Measurements from ENCODE around the gene QSOX2.
"Not testable (repeated sequence)": the region's sequence is repeated elsewhere in the genome, so short reads cannot be mapped to it uniquely, and the experiment has no call there.

Gene QSOX2

GRCh38 chr9:136274786-136275654, 29.4 kb upstream of the QSOX2 start:
- no peak overlapping the region for H3K9ac ChIP-seq (ENCODE audit: low read depth in 1 of 2, low read length in 2 of 2)
- H3K27ac ChIP-seq (ENCODE audit: low read depth in 2 of 2, low read length in 2 of 2) = no peak overlapping the region
- no peaks in the 10 kb centered on the region for H3K36me3 ChIP-seq (ENCODE audit: control insufficient read depth in 2 of 2, insufficient read depth in 2 of 2, low read length in 2 of 2)
- no peaks in the 10 kb centered on the region for H3K4me1 ChIP-seq (ENCODE audit: control insufficient read depth in 2 of 2, insufficient read depth in 2 of 2, low read length in 2 of 2)
- H3K9me3 ChIP-seq (ENCODE audit: control insufficient read depth in 2 of 2, low read length in 2 of 2) = no peaks in the 10 kb centered on the region
- no peaks in the 10 kb centered on the region for H3K27me3 ChIP-seq (ENCODE audit: control insufficient read depth in 2 of 2, insufficient read depth in 2 of 2, low read length in 2 of 2)
- no peak overlapping the region for H3K4me3 ChIP-seq (ENCODE audit: low read length in 2 of 2)

DNA sequence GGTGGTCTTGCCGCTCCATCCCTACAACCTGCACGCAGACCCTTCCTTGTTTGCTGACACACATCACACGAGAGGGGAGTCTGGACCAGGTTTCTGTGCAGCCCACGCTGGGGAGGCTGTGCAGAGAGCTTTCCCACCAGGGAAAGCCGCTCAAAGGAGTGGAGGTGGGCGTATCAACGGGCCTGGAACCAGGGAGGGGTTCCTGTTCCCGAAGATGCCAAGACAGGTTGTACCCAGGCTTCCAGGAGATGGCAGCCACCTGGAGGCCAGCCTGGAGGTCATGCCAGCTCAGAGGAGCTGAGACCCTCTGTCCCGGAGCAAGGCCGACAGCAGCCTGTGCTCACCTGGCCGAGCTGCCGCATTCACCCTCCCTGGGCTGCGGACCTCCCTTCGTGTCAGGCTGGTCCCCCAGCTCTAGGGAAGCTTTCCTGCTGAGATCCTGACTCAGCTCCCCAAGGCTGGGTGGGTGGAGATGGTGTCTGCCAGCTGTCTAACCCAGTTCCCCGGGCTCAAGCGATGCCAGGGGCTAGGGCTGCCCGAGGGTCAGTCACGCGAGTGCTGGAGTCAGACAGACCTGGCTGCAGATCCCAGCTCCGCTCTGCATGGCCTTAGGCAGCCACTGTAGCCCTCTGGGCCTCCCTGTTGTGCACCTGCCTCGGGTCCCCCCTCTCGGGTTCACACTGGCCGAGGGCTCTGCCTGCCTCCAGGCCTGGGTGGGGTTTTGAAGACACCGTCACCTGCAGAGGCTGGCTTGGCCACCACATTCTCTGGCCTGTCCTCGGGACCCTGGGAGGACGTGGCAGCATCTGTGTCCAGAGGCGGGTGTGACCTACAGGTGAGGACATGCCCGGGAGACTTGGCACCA, 28.5 kb upstream of the QSOX2 start:
- Histone ChIP-seq H3K27ac (ENCODE audit: low read depth in 2 of 2, low read length in 2 of 2) (no peak overlapping the region), H3K9ac (ENCODE audit: low read depth in 1 of 2, low read length in 2 of 2) (no peak overlapping the region), H3K9me3 (ENCODE audit: control insufficient read depth in 2 of 2, low read length in 2 of 2) (no peaks in the 10 kb centered on the region), H3K4me3 (ENCODE audit: low read length in 2 of 2) (no peak overlapping the region), H3K27me3 (ENCODE audit: control insufficient read depth in 2 of 2, insufficient read depth in 2 of 2, low read length in 2 of 2) (peaks cover 0 to 2% of the 10 kb centered on the region in 2 donors), H3K36me3 (ENCODE audit: control insufficient read depth in 2 of 2, insufficient read depth in 2 of 2, low read length in 2 of 2) (no peaks in the 10 kb centered on the region), H3K4me1 (ENCODE audit: control insufficient read depth in 2 of 2, insufficient read depth in 2 of 2, low read length in 2 of 2) (no peaks in the 10 kb centered on the region)

- Histone ChIP-seq H3K9me3 (ENCODE audit: control insufficient read depth in 2 of 2, low read length in 2 of 2) (no peaks in the 10 kb centered on the region), H3K9ac (ENCODE audit: low read depth in 1 of 2, low read length in 2 of 2) (no peak overlapping the region), H3K4me1 (ENCODE audit: control insufficient read depth in 2 of 2, insufficient read depth in 2 of 2, low read length in 2 of 2) (no peaks in the 10 kb centered on the region), H3K27me3 (ENCODE audit: control insufficient read depth in 2 of 2, insufficient read depth in 2 of 2, low read length in 2 of 2) (peaks cover 5 to 7% of the 10 kb centered on the region in 2 donors), H3K4me3 (ENCODE audit: low read length in 2 of 2) (no peak overlapping the region), H3K27ac (ENCODE audit: low read depth in 2 of 2, low read length in 2 of 2) (no peak overlapping the region), H3K36me3 (ENCODE audit: control insufficient read depth in 2 of 2, insufficient read depth in 2 of 2, low read length in 2 of 2) (no peaks in the 10 kb centered on the region)
Measured at GRCh38 chr9:136273244-136273865, 27.7 kb upstream of the QSOX2 start.

DNA sequence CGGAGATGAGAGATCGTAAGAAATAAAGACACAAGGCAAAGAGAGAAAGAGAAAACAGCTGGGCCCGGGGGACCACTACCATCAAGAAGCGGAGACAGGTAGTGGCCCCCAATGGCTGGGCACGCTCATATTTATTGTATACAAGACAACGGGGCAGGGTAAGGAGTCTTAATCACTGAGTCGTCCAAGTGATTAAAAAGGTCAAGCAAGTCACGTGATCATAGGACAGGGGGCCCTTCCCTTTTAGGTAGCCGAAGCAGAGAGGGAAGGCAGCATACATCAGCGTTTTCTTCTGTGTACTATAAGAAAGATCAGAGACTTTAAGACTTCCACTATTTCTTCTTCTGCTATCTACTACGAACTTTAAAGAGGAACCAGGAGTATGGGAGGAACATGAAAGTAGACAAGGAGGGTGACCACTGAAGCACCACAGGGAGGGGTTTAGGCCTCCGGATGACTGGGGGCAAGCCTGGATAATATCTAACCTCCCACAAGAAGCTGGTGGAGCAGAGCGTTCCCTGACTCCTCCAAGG, 24.6 kb upstream of the QSOX2 start:
- no peak overlapping the region for H3K9ac ChIP-seq (ENCODE audit: low read depth in 1 of 2, low read length in 2 of 2)
- H3K27me3 ChIP-seq (ENCODE audit: control insufficient read depth in 2 of 2, insufficient read depth in 2 of 2, low read length in 2 of 2) = peaks cover 6 to 7% of the 10 kb centered on the region in 2 donors
- H3K4me1 ChIP-seq (ENCODE audit: control insufficient read depth in 2 of 2, insufficient read depth in 2 of 2, low read length in 2 of 2) = peaks cover 0 to 3% of the 10 kb centered on the region in 2 donors
- no peak overlapping the region for H3K4me3 ChIP-seq (ENCODE audit: low read length in 2 of 2)
- H3K27ac ChIP-seq (ENCODE audit: low read depth in 2 of 2, low read length in 2 of 2) = no peak overlapping the region
- H3K9me3 ChIP-seq (ENCODE audit: control insufficient read depth in 2 of 2, low read length in 2 of 2) = no peaks in the 10 kb centered on the region
- no peaks in the 10 kb centered on the region for H3K36me3 ChIP-seq (ENCODE audit: control insufficient read depth in 2 of 2, insufficient read depth in 2 of 2, low read length in 2 of 2)

DNA sequence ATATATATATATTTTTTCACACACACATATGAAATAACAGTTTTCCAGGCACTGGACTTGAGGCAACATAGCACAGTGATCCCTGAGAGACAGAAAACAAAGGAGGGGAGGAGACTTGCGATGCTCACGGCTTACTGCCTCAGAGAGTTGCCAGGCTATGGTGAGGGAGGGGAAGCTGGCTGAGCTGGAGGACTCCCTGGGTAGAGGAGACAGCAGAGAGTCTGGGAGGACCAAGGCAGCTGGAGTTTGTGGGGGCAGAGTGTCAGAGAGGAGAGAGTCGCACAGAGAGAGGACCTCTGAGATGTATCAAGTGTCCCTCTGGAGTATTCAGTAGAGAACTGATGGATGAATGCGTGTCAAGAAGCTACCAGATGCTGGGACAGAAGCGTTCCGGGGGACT, 23.1 kb upstream of the QSOX2 start:
- Histone ChIP-seq H3K36me3 (ENCODE audit: control insufficient read depth in 2 of 2, insufficient read depth in 2 of 2, low read length in 2 of 2) (no peaks in the 10 kb centered on the region), H3K9me3 (ENCODE audit: control insufficient read depth in 2 of 2, low read length in 2 of 2) (no peaks in the 10 kb centered on the region), H3K9ac (ENCODE audit: low read depth in 1 of 2, low read length in 2 of 2) (no peak overlapping the region), H3K4me3 (ENCODE audit: low read length in 2 of 2) (no peak overlapping the region), H3K27ac (ENCODE audit: low read depth in 2 of 2, low read length in 2 of 2) (no peak overlapping the region), H3K4me1 (ENCODE audit: control insufficient read depth in 2 of 2, insufficient read depth in 2 of 2, low read length in 2 of 2) (peaks cover 0 to 3% of the 10 kb centered on the region in 2 donors), H3K27me3 (ENCODE audit: control insufficient read depth in 2 of 2, insufficient read depth in 2 of 2, low read length in 2 of 2) (peaks cover 7 to 14% of the 10 kb centered on the region in 2 donors)

DNA sequence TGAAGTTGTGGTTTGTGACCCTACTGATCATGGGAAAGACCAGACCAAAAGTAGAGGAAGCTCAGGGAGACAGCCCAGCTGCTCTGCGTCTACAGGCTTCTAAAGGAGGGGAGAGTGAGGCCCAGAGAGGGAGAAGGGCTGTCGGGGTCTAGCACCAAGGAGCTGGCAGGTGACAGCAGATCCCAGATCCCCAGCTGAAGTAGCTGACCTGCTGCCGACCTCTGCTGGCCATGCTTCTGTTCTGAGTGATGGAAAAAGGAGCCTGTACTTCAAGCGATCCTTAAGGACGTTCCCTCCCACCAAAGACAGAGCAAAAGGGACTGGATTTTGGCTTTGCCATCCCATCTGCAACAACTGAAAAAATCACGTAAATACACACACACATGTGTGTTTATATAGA, 22.7 kb upstream of the QSOX2 start:
- H3K36me3 ChIP-seq (ENCODE audit: control insufficient read depth in 2 of 2, insufficient read depth in 2 of 2, low read length in 2 of 2) = no peaks in the 10 kb centered on the region
- H3K4me3 ChIP-seq (ENCODE audit: low read length in 2 of 2) = no peak overlapping the region
- H3K9ac ChIP-seq (ENCODE audit: low read depth in 1 of 2, low read length in 2 of 2) = no peak overlapping the region
- H3K4me1 ChIP-seq (ENCODE audit: control insufficient read depth in 2 of 2, insufficient read depth in 2 of 2, low read length in 2 of 2) = peaks cover 0 to 3% of the 10 kb centered on the region in 2 donors
- H3K9me3 ChIP-seq (ENCODE audit: control insufficient read depth in 2 of 2, low read length in 2 of 2) = no peaks in the 10 kb centered on the region
- peaks cover 7 to 14% of the 10 kb centered on the region in 2 donors for H3K27me3 ChIP-seq (ENCODE audit: control insufficient read depth in 2 of 2, insufficient read depth in 2 of 2, low read length in 2 of 2)
- H3K27ac ChIP-seq (ENCODE audit: low read depth in 2 of 2, low read length in 2 of 2) = no peak overlapping the region

DNA sequence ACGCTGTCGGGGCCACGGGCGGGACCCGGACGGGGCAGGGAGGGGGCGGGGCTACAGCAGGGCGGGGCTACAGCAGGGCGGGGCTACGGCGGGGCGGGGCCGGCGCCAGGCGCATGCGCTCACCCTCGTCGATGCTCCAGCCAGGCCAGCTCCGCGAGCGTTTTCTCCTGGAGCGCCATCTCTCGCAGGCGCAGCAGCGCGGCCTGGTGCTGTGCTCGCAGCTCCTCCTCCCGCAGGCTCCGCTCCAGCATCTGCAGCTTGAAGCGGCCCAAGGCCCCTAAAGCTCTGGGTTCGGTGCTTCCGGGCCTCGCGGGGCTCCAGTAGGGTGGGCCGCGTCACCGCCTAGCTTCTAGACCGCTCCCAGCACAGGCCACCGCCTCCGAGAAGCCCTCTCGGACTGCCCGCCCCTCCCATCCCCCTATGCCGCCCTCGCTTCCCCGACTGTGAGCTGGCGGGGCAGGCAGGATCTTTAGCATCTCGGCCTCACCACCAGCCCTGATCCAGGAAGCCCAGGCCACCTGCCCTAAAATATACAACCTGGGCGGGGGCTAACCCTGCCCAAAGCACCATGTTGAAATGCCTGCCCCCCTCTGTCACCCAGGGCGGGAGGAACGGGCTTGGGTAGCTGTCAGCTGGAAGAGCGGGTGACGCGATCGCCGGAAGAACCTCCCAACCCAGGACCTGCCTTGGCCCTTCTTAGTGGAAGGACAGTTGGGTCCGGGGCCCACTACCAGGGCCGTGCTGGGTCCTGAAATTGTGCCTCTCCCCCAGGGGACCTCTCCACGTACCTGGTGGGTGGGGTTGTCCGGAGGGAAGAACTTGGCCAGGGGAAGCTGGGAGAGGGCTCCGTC, 21.9 kb upstream of the QSOX2 start:
- Histone ChIP-seq H3K9me3 (ENCODE audit: control insufficient read depth in 2 of 2, low read length in 2 of 2) (no peaks in the 10 kb centered on the region), H3K4me1 (ENCODE audit: control insufficient read depth in 2 of 2, insufficient read depth in 2 of 2, low read length in 2 of 2) (peaks cover 0 to 3% of the 10 kb centered on the region in 2 donors), H3K9ac (ENCODE audit: low read depth in 1 of 2, low read length in 2 of 2) (peak overlapping the region in 1 of 2 donors; percentile 61), H3K4me3 (ENCODE audit: low read length in 2 of 2) (peak overlapping the region; percentile 62 to 68), H3K27ac (ENCODE audit: low read depth in 2 of 2, low read length in 2 of 2) (no peak overlapping the region), H3K36me3 (ENCODE audit: control insufficient read depth in 2 of 2, insufficient read depth in 2 of 2, low read length in 2 of 2) (no peaks in the 10 kb centered on the region), H3K27me3 (ENCODE audit: control insufficient read depth in 2 of 2, insufficient read depth in 2 of 2, low read length in 2 of 2) (peaks cover 7 to 14% of the 10 kb centered on the region in 2 donors)

GRCh38 chr9:136266641-136267040, 21.0 kb upstream of the QSOX2 start:
- not testable (repeated sequence) for H3K9ac ChIP-seq (ENCODE audit: low read depth in 1 of 2, low read length in 2 of 2); H3K36me3 ChIP-seq (ENCODE audit: control insufficient read depth in 2 of 2, insufficient read depth in 2 of 2, low read length in 2 of 2); H3K9me3 ChIP-seq (ENCODE audit: control insufficient read depth in 2 of 2, low read length in 2 of 2); H3K4me3 ChIP-seq (ENCODE audit: low read length in 2 of 2); H3K27ac ChIP-seq (ENCODE audit: low read depth in 2 of 2, low read length in 2 of 2); H3K4me1 ChIP-seq (ENCODE audit: control insufficient read depth in 2 of 2, insufficient read depth in 2 of 2, low read length in 2 of 2)
- H3K27me3 ChIP-seq (ENCODE audit: control insufficient read depth in 2 of 2, insufficient read depth in 2 of 2, low read length in 2 of 2) = peaks cover 7 to 14% of the 10 kb centered on the region in 2 donors

GRCh38 chr9:136265561-136266355, 20.1 kb upstream of the QSOX2 start:
- Histone ChIP-seq H3K27ac (ENCODE audit: low read depth in 2 of 2, low read length in 2 of 2) (no peak overlapping the region), H3K36me3 (ENCODE audit: control insufficient read depth in 2 of 2, insufficient read depth in 2 of 2, low read length in 2 of 2) (no peaks in the 10 kb centered on the region), H3K4me1 (ENCODE audit: control insufficient read depth in 2 of 2, insufficient read depth in 2 of 2, low read length in 2 of 2) (peaks cover 0 to 3% of the 10 kb centered on the region in 2 donors), H3K27me3 (ENCODE audit: control insufficient read depth in 2 of 2, insufficient read depth in 2 of 2, low read length in 2 of 2) (peaks cover 7 to 14% of the 10 kb centered on the region in 2 donors), H3K9me3 (ENCODE audit: control insufficient read depth in 2 of 2, low read length in 2 of 2) (no peaks in the 10 kb centered on the region), H3K9ac (ENCODE audit: low read depth in 1 of 2, low read length in 2 of 2) (no peak overlapping the region), H3K4me3 (ENCODE audit: low read length in 2 of 2) (no peak overlapping the region)

Data from mucosa of rectum (tissue), 2 donors.